ENCODE results near the gene SYCP2. TPM values are rescaled to one million over a fixed set of nuclear protein-coding genes. Genes with fewer than 3 reads are reported as not detected.
"Not testable (repeated sequence)": the region's sequence is repeated elsewhere in the genome, so short reads cannot be mapped to it uniquely, and the experiment has no call there.

SYCP2 gene
- total RNA-seq, 1 donor from 2014 or later: 0.69 TPM

DNA sequence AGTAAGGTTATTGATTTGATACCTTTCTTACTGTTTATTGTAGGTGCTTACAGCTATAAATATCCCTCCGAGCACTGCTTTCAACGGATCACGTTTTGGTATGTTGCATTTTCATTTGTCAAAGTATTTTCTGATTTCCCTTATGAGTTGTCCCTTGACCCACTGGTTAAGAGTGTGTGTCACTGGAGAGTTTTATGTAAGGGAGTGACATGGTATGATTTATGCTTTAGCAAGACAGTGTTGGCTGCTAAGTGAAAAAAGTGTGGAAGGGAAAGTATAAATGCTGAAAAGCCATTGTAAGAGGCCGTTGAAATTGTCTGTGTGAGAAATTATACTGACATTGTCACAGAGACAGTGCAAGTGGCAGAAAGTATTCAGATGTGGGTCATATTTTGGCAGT is 72.0 kb downstream of the SYCP2 start:
- no peaks in the 10 kb centered on the region for H3K9me3 Mint-ChIP-seq (ENCODE audit: unreplicated experiment)
- DNase-seq: no peak
- H3K27ac Mint-ChIP-seq (ENCODE audit: unreplicated experiment): no peak overlapping the region
- H3K4me1 Mint-ChIP-seq (ENCODE audit: low read depth, unreplicated experiment): no peaks in the 10 kb centered on the region
- H3K4me3 Mint-ChIP-seq (ENCODE audit: unreplicated experiment): no peak overlapping the region
- H3K27me3 Mint-ChIP-seq (ENCODE audit: unreplicated experiment): no peaks in the 10 kb centered on the region
- no peaks in the 10 kb centered on the region for H3K36me3 Mint-ChIP-seq (ENCODE audit: unreplicated experiment)
- TF ChIP-seq, protein P1, sequence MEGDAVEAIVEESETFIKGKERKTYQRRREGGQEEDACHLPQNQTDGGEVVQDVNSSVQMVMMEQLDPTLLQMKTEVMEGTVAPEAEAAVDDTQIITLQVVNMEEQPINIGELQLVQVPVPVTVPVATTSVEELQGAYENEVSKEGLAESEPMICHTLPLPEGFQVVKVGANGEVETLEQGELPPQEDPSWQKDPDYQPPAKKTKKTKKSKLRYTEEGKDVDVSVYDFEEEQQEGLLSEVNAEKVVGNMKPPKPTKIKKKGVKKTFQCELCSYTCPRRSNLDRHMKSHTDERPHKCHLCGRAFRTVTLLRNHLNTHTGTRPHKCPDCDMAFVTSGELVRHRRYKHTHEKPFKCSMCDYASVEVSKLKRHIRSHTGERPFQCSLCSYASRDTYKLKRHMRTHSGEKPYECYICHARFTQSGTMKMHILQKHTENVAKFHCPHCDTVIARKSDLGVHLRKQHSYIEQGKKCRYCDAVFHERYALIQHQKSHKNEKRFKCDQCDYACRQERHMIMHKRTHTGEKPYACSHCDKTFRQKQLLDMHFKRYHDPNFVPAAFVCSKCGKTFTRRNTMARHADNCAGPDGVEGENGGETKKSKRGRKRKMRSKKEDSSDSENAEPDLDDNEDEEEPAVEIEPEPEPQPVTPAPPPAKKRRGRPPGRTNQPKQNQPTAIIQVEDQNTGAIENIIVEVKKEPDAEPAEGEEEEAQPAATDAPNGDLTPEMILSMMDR (IDR thresholded peaks at IDR 0.05; ENCODE audit: partially characterized antibody, unreplicated experiment): no peak

DNA sequence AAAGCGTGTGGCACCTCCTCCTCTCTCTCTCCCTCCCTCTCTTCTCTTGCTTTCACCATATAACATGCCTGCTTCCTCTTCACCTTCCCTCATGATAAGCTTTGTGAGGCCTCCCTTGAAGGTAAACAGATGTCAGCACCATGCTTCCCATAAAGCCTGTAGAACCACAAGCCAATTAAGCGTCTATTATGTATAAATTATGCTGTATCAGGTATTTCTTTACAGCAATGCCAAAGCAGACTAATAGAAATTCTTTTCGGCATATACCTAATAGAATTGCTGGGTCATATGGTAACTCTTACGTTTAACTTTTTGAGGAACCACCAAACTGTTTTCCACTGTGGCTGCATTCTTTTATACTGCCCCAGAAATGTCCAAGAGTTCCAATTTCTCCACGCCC is 75.0 kb downstream of the SYCP2 start:
- Mint-ChIP-seq H3K27ac (ENCODE audit: unreplicated experiment) (no peak overlapping the region), H3K27me3 (ENCODE audit: unreplicated experiment) (no peaks in the 10 kb centered on the region), H3K36me3 (ENCODE audit: unreplicated experiment) (no peaks in the 10 kb centered on the region), H3K4me3 (ENCODE audit: unreplicated experiment) (no peak overlapping the region), H3K9me3 (ENCODE audit: unreplicated experiment) (peaks cover 2% of the 10 kb centered on the region), H3K4me1 (ENCODE audit: low read depth, unreplicated experiment) (no peaks in the 10 kb centered on the region)
- no peak for DNase-seq
- TF ChIP-seq, protein P1 (IDR thresholded peaks at IDR 0.05; ENCODE audit: partially characterized antibody, unreplicated experiment): no peak

DNA sequence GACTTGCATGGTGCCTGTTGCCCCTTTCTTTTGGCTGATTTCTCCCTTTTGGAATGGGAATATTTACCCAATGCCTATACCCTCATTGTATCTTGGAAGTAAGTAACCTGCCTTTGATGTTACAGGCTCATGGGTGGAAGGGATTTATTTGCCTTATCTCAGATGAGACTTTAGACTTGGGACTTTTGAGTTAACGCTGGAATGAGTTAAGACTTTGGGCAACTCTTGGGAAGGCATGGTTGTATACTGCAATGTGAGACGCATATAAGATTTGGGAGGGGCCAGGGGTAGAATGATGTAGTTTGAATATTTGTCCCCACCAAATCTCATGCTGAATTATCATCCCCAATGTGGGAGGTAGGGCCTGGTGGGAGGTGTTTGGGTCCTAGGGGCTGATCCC is 75.5 kb downstream of the SYCP2 start:
- Mint-ChIP-seq H3K36me3 (ENCODE audit: unreplicated experiment) (no peaks in the 10 kb centered on the region), H3K27me3 (ENCODE audit: unreplicated experiment) (no peaks in the 10 kb centered on the region), H3K4me1 (ENCODE audit: low read depth, unreplicated experiment) (no peaks in the 10 kb centered on the region), H3K9me3 (ENCODE audit: unreplicated experiment) (peaks cover 2% of the 10 kb centered on the region), H3K27ac (ENCODE audit: unreplicated experiment) (no peak overlapping the region), H3K4me3 (ENCODE audit: unreplicated experiment) (no peak overlapping the region)
- TF ChIP-seq, protein P1 (IDR thresholded peaks at IDR 0.05; ENCODE audit: partially characterized antibody, unreplicated experiment): no peak
- DNase-seq: no peak

DNA sequence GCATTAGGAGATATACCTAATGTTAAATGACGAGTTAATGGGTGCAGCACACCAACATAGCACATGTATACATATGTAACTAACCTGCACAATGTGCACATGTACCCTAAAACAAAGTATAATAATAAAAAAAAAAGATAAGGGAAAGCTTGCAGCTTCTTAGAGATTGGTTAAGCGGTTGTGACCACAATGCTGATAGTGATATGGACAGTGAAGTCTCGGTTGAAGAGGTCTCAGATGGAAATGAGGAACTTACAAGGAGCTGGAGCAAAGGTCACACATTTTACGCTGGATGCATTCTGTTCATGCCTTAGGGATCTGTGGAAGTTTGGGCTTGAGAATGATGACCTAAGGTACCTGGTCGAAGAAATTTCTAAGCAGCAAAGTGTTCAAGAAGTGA is 76.5 kb downstream of the SYCP2 start:
- H3K4me3 Mint-ChIP-seq (ENCODE audit: unreplicated experiment); H3K27ac Mint-ChIP-seq (ENCODE audit: unreplicated experiment); H3K4me1 Mint-ChIP-seq (ENCODE audit: low read depth, unreplicated experiment); H3K9me3 Mint-ChIP-seq (ENCODE audit: unreplicated experiment); DNase-seq; H3K27me3 Mint-ChIP-seq (ENCODE audit: unreplicated experiment); H3K36me3 Mint-ChIP-seq (ENCODE audit: unreplicated experiment): not testable (repeated sequence)

DNA sequence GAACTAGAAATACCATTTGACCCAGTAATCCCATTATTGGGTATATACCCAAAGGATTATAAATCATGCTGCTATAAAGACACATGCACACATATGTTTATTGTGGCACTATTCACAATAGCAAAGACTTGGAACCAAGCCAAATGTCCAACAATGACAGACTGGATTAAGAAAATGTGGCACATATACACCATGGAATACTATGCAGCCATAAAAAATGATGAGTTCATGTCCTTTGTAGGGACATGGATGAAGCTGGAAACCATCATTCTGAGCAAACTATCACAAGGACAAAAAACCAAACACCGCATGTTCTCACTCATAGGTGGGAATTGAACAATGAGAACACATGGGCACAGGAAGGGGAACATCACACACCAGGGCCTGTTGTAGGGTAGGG is 76.9 kb downstream of the SYCP2 start:
- H3K36me3 Mint-ChIP-seq (ENCODE audit: unreplicated experiment); H3K27ac Mint-ChIP-seq (ENCODE audit: unreplicated experiment); H3K27me3 Mint-ChIP-seq (ENCODE audit: unreplicated experiment); DNase-seq; H3K9me3 Mint-ChIP-seq (ENCODE audit: unreplicated experiment); H3K4me1 Mint-ChIP-seq (ENCODE audit: low read depth, unreplicated experiment); H3K4me3 Mint-ChIP-seq (ENCODE audit: unreplicated experiment): not testable (repeated sequence)

DNA sequence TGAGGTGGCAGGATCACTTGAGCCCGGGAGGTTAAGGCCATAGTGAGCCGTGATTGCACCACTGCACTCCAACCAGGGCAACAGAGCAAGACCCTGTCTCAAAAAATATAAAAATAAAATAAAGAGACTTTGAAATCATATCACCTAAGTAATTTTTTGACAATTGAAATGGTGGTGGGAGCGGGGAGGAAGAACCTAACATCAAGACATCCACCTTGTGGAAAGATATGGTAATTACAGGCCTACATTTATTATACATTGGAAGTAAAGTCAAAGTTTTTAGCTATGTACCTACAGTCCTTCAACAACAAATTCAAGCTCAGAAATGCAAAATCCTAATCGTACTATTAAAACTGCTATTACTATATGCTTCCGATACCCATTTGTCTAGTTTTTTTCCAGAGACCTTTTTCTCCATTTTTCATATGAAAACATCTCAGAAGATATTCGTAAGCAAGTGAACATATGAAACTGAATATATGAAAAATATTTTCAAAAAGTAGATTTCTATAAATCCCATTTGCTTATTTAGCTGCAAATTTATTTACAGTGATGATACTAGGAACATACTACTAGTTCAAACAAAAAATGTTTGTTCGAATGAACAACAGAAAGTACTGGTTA is 83.3 kb downstream of the SYCP2 start:
- no peak for DNase-seq

More for the DNA sequence above, 83.3 kb downstream of the SYCP2 start:
- no peaks in the 10 kb centered on the region for H3K27me3 Mint-ChIP-seq (ENCODE audit: unreplicated experiment)
- no peaks in the 10 kb centered on the region for H3K9me3 Mint-ChIP-seq (ENCODE audit: unreplicated experiment)
- no peaks in the 10 kb centered on the region for H3K4me1 Mint-ChIP-seq (ENCODE audit: low read depth, unreplicated experiment)
- H3K27ac Mint-ChIP-seq (ENCODE audit: unreplicated experiment): no peak overlapping the region
- no peaks in the 10 kb centered on the region for H3K36me3 Mint-ChIP-seq (ENCODE audit: unreplicated experiment)
- TF ChIP-seq, protein P1 (IDR thresholded peaks at IDR 0.05; ENCODE audit: partially characterized antibody, unreplicated experiment): peak; percentile 87
- H3K4me3 Mint-ChIP-seq (ENCODE audit: unreplicated experiment): no peak overlapping the region
